ENCODE measurements around the gene CWC22.
"Not testable (repeated sequence)": the region's sequence is repeated elsewhere in the genome, so short reads cannot be mapped to it uniquely, and the experiment has no call there.

DNA sequence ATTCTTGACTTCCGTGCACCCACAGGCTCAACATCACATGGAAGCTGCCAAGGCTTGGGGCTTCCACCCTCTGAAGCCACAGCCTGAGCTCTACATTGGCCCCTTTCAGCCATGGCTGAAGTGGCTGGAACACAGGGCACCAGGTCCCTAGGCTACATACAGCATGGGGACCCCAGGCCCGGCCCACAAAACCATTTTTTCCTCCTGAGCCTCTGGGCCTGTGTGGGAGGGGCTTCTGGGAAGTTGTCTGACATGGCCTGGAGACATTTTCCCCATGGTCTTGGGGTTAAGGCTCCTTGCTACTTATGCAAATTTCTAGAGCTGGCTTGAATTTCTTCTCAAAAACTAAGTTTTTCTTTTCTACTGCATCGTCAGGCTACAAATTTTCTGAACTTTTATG, 77.1 kb downstream of the CWC22 start:
- TF ChIP-seq EP300, POLR2A, POLR2AphosphoS5 (IDR thresholded peaks at IDR 0.05): not testable (repeated sequence)
- TF ChIP-seq, protein P1, sequence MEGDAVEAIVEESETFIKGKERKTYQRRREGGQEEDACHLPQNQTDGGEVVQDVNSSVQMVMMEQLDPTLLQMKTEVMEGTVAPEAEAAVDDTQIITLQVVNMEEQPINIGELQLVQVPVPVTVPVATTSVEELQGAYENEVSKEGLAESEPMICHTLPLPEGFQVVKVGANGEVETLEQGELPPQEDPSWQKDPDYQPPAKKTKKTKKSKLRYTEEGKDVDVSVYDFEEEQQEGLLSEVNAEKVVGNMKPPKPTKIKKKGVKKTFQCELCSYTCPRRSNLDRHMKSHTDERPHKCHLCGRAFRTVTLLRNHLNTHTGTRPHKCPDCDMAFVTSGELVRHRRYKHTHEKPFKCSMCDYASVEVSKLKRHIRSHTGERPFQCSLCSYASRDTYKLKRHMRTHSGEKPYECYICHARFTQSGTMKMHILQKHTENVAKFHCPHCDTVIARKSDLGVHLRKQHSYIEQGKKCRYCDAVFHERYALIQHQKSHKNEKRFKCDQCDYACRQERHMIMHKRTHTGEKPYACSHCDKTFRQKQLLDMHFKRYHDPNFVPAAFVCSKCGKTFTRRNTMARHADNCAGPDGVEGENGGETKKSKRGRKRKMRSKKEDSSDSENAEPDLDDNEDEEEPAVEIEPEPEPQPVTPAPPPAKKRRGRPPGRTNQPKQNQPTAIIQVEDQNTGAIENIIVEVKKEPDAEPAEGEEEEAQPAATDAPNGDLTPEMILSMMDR (IDR thresholded peaks at IDR 0.05): not testable (repeated sequence)
